Caco-2 (cell line): ENCODE results near the gene CISD3. TPM values are rescaled to one million over a fixed set of nuclear protein-coding genes. Genes with fewer than 3 reads are reported as not detected.

Source experiments
- BruUV-seq: library from RNA; stranded (reverse); fragments of 400-500 nt; replicated peaks from 2 replicates; lab custom pipeline; 2021; lab: Mats Ljungman, UMichigan
- CTCF ChIA-PET: fragments of 300-600 bp; sonication (Branson Sonifier 250); formaldehyde crosslinking; loops from one replicate; lab custom pipeline; 2022; ENCODE audit warnings: antibody characterized with exemption; lab: Charles Lee
- POLR2A ChIA-PET: fragments of 300-600 bp; sonication (Branson Sonifier 250); formaldehyde crosslinking; loops from one replicate; lab custom pipeline; 2022; ENCODE audit warnings: antibody characterized with exemption; lab: Charles Lee
- DNase-seq, 2 experiments: peaks; one replicate each; pipeline versions ENCODE4 v3.0.0 to v3.0.0-alpha.2; 2020 to 2022
- H3K27me3 ChIP-seq: replicated peaks from 2 replicates; pipeline ENCODE4 v1.6.0; 2011; ENCODE audit warnings: low read length; ENCODE audit not compliant: control insufficient read depth, insufficient read depth
- H3K36me3 ChIP-seq: 2 replicates; pipeline ENCODE4 v1.5.1; 2011; ENCODE audit warnings: low read length; ENCODE audit not compliant: control insufficient read depth, insufficient read depth
- H3K4me1 ChIP-seq: fragments of 250-450 bp; sonication (Bioruptor Pico); 2 replicates; pipeline ENCODE4 v1.5.1; 2020; ENCODE audit warnings: mild to moderate bottlenecking
- H3K4me3 ChIP-seq: 2 replicates; pipeline ENCODE4 v1.5.1; 2011; ENCODE audit warnings: low read depth, mild to moderate bottlenecking, control low read depth, low read length
- H3K9me3 ChIP-seq: fragments of 250-450 bp; sonication (Bioruptor Pico); 2 replicates; pipeline ENCODE4 v1.5.1; 2020; ENCODE audit warnings: mild to moderate bottlenecking, moderate library complexity
- H3K27ac Mint-ChIP-seq: one replicate; pipeline ENCODE4 v1.8.0; 2022; ENCODE audit warnings: mixed read lengths; ENCODE audit not compliant: unreplicated experiment
- H3K27me3 Mint-ChIP-seq: one replicate; pipeline ENCODE4 v1.8.0; 2022; ENCODE audit warnings: mixed read lengths; ENCODE audit not compliant: insufficient read depth, unreplicated experiment
- H3K36me3 Mint-ChIP-seq: one replicate; pipeline ENCODE4 v1.8.0; 2022; ENCODE audit warnings: mild to moderate bottlenecking, mixed read lengths; ENCODE audit not compliant: insufficient read depth, unreplicated experiment
- H3K4me1 Mint-ChIP-seq: one replicate; pipeline ENCODE4 v1.8.0; 2022; ENCODE audit warnings: low read depth, mixed read lengths; ENCODE audit not compliant: unreplicated experiment
- H3K4me3 Mint-ChIP-seq: one replicate; pipeline ENCODE4 v1.8.0; 2022; ENCODE audit warnings: mild to moderate bottlenecking, moderate library complexity, mixed read lengths; ENCODE audit not compliant: unreplicated experiment
- H3K9me3 Mint-ChIP-seq: one replicate; pipeline ENCODE4 v1.8.0; 2022; ENCODE audit warnings: mixed read lengths; ENCODE audit not compliant: unreplicated experiment
- intact Hi-C: fragments of 100-400 bp; cut with micrococcal nuclease; formaldehyde crosslinking; loops from one replicate; pipeline ENCODE4 v1.10.0; 2022; ENCODE audit not compliant: unreplicated experiment
- total RNA-seq: library from RNA; stranded (reverse); gene quantifications from 2 replicates; pipeline ENCODE4 v1.2.3, GENCODE V29; 2022
- TF ChIP-seq, protein P1 (sequence below), 2 experiments: fragments of 200-600 bp in 1 of 2; IDR thresholded peaks; 1 replicate in 1 of 2; 2 replicates in 1 of 2; pipeline versions ENCODE4 v1.5.1 to v1.8.0; 2011 to 2022; ENCODE audit warnings: antibody characterized with exemption in 1 of 2, control low read depth in 1 of 2, inconsistent platforms in 1 of 2, low read depth in 1 of 2, low read length in 1 of 2, mild to moderate bottlenecking in 1 of 2, moderate library complexity in 1 of 2; ENCODE audit not compliant: insufficient read depth in 1 of 2, severe bottlenecking in 1 of 2, unreplicated experiment in 1 of 2

Gene CISD3
- total RNA-seq, 1 experiment from 2014 or later = 16.6 TPM

DNA sequence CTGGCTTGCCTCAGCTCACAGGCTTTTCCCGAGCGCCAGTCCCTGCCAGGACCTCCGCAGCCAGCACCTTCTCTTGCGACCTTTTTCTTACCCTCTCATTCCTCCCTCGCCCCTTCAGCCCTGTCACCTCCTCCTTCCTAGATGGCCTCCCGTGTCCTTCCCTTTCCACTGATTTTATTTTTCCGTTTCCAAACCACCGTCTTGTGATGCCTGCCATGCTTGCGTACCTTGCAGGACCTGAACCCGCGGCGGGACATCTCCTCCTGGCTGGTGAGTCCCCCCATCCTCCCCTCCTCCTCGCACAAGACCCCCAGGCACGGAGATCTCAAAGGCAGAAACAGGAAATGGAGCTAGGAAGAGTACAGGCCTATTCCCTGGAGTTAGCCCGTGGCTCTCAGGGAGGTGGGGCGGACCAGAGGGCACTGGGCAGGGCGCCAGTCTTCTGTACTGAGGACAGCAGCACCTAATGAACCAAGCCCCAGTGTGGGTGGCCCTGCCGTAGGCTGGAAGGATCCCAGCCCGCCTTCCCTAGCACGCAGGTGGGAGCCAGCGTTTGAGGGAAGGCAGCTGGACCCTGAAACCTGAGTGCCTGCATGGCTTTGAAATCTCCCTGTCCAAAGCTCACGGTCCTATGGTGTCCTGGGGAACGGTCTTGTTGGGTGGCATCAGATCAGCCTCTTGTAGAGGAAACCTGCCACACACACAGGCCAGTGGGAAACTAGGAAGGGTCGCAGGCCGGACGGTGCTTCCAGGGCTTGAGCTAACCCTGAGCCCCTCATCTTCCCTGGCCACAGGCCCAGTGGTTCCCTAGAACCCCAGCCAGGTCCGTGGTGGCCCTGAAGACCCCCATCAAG is 612 bp downstream of the CISD3 start:
- peak overlapping the region; percentile 47 for H3K4me3 ChIP-seq
- H3K9me3 Mint-ChIP-seq = no peaks in the 10 kb centered on the region
- DNase-seq = no peak
- peaks cover 58% of the 10 kb centered on the region for H3K36me3 Mint-ChIP-seq
- peaks cover 11% of the 10 kb centered on the region for H3K4me1 Mint-ChIP-seq
- peak overlapping the region; percentile 85 for H3K27ac Mint-ChIP-seq
- H3K4me1 ChIP-seq = peaks cover 20% of the 10 kb centered on the region
- ChIA-PET CTCF (interaction anchor here (0.6 to 1.8 kb wide), 5 partner anchors 13 to 173 kb away, joined by 3 to 7 read pairs (median 3); partner anchors contain the start of gene MLLT6), POLR2A (interaction anchor here (1.0 kb wide), 1 partner anchor 26 kb away, joined by 6 read pairs; the partner anchor contains the start of gene MLLT6)
- TF ChIP-seq, protein P1, sequence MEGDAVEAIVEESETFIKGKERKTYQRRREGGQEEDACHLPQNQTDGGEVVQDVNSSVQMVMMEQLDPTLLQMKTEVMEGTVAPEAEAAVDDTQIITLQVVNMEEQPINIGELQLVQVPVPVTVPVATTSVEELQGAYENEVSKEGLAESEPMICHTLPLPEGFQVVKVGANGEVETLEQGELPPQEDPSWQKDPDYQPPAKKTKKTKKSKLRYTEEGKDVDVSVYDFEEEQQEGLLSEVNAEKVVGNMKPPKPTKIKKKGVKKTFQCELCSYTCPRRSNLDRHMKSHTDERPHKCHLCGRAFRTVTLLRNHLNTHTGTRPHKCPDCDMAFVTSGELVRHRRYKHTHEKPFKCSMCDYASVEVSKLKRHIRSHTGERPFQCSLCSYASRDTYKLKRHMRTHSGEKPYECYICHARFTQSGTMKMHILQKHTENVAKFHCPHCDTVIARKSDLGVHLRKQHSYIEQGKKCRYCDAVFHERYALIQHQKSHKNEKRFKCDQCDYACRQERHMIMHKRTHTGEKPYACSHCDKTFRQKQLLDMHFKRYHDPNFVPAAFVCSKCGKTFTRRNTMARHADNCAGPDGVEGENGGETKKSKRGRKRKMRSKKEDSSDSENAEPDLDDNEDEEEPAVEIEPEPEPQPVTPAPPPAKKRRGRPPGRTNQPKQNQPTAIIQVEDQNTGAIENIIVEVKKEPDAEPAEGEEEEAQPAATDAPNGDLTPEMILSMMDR (IDR thresholded peaks at IDR 0.05; ENCODE audit: insufficient read depth in 1 of 2, low read depth in 1 of 2, low read length in 1 of 2, severe bottlenecking in 1 of 2, unreplicated experiment in 1 of 2) = no peak
- H3K27me3 ChIP-seq = no peaks in the 10 kb centered on the region
- peak overlapping the region; percentile 89 for H3K4me3 Mint-ChIP-seq
- intact Hi-C loops = loop anchor here (1.0 to 2.0 kb wide), 2 partner anchors 18 to 53 kb away; partner anchors contain the start of gene PCGF2
- H3K36me3 ChIP-seq = peaks cover 1% of the 10 kb centered on the region; the same call in 1 of the 2 replicates
- H3K9me3 ChIP-seq = no peaks in the 10 kb centered on the region
- H3K27me3 Mint-ChIP-seq = no peaks in the 10 kb centered on the region
- BruUV-seq = no TSS peak

DNA sequence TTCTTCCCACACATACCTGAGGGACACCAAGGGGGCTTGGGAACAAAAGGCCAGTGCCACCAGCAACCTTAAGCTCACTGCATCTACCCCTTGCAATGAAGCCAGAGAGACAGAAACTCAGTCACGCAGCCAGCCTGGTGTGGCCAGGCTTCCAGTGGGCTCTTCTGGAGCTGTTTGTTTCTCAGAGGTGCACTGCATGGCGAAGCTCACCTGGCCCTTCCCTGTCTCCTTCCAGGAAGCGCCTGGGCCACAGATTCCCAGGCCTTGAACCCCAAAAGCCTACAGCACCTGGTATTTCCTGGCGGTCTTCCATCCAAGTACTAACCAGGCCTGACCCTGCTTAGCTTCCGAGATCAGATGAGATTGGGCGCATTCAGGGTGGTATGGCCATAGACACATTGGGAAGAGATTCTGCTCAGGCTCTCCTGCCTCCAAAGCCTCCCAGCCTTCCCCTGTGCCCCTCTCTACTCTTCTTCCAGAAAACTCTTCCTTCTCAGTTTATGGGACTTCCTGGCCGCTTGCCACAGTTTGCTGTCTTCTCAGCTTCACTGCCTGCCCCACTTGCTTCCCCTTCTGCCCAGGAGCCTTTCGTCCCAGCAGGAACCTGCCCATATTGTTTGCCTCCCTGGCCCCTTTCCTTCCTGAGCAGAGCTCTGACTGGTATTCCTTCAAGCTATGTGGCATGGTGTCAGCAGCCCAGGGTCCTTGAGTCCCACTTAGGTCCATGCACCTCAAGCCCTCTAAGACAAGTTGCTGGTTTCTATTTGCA is 1.6 kb downstream of the CISD3 start:
- TF ChIP-seq, protein P1 (IDR thresholded peaks at IDR 0.05; ENCODE audit: insufficient read depth in 1 of 2, low read depth in 1 of 2, low read length in 1 of 2, severe bottlenecking in 1 of 2, unreplicated experiment in 1 of 2) = no peak
- Histone ChIP-seq H3K9me3 (no peaks in the 10 kb centered on the region), H3K27me3 (no peaks in the 10 kb centered on the region), H3K36me3 (peaks cover 1% of the 10 kb centered on the region; the same call in 1 of the 2 replicates), H3K4me1 (peaks cover 20% of the 10 kb centered on the region), H3K4me3 (no peak overlapping the region)
- peak overlapping the region; percentile 21 for H3K27ac Mint-ChIP-seq
- H3K4me3 Mint-ChIP-seq = peak overlapping the region; percentile 89
- intact Hi-C loops = loop anchor here (2.0 kb wide), 1 partner anchor 17 kb away; the partner anchor contains the start of gene PCGF2
- peaks cover 6% of the 10 kb centered on the region for H3K4me1 Mint-ChIP-seq
- BruUV-seq = no TSS peak
- ChIA-PET POLR2A (no interaction called here), CTCF (interaction anchor here (0.6 to 1.8 kb wide), 2 partner anchors 12 to 174 kb away, joined by 3 to 7 read pairs; no protein-coding TSS in a partner anchor)
- H3K36me3 Mint-ChIP-seq = peaks cover 66% of the 10 kb centered on the region
- no peaks in the 10 kb centered on the region for H3K9me3 Mint-ChIP-seq
- no peak for DNase-seq
- H3K27me3 Mint-ChIP-seq = no peaks in the 10 kb centered on the region
